HFFc6 (cell line): ENCODE measurements around the gene CNIH3. TPM values are rescaled to one million over a fixed set of nuclear protein-coding genes. Genes with fewer than 3 reads are reported as not detected.

Experiments
- DNase-seq: peaks from one replicate; pipeline ENCODE4 v3.0.0-alpha.2; 2018
- H3K27ac Mint-ChIP-seq: 2 replicates; pipeline ENCODE4 v1.8.0; 2020; ENCODE audit warnings: mild to moderate bottlenecking, mixed read lengths
- H3K27me3 Mint-ChIP-seq: 2 replicates; pipeline ENCODE4 v1.8.0; 2021; ENCODE audit warnings: mild to moderate bottlenecking, moderate library complexity, mixed read lengths; ENCODE audit not compliant: insufficient read depth
- H3K36me3 Mint-ChIP-seq: 2 replicates; pipeline ENCODE4 v1.8.0; 2021; ENCODE audit warnings: low read depth, mixed read lengths
- H3K4me1 Mint-ChIP-seq: 2 replicates; pipeline ENCODE4 v1.8.0; 2020; ENCODE audit warnings: low read depth, mixed read lengths
- H3K4me3 Mint-ChIP-seq: 2 replicates; pipeline ENCODE4 v1.8.0; 2020; ENCODE audit warnings: mild to moderate bottlenecking, moderate library complexity, mixed read lengths
- H3K9me3 Mint-ChIP-seq: 2 replicates; pipeline ENCODE4 v1.8.0; 2020; ENCODE audit warnings: mild to moderate bottlenecking, mixed read lengths
- CTCF ChIP-seq: fragments of 200-600 bp; sonication (generic); IDR thresholded peaks from 2 replicates; pipeline ENCODE4 v1.5.0; 2021; ENCODE audit warnings: antibody characterized with exemption, mild to moderate bottlenecking
- total RNA-seq, 6 experiments: library from RNA; stranded (reverse); fragmentation: NEBNext Ultra II Directional; extraction: Animal tissue kit (Norgen Biotek cat#: 25700); gene quantifications; 2 replicates in 1 of 6; 3 replicates in 5 of 6; pipeline ENCODE4 v1.2.3, GENCODE V29; 2021

CNIH3 gene
- total RNA-seq, 6 experiments from 2014 or later, result 18.6 to 32.3 (median 30.5) TPM

GRCh38 chr1:224591326-224591725 lies 24.8 kb upstream of the CNIH3 start:
- Mint-ChIP-seq H3K4me3 (no peak overlapping the region), H3K4me1 (peaks cover 46% of the 10 kb centered on the region), H3K27ac (no peak overlapping the region), H3K9me3 (peaks cover 4% of the 10 kb centered on the region), H3K27me3 (peaks cover 2% of the 10 kb centered on the region; the same call in 1 of the 2 replicates), H3K36me3 (peaks cover 20% of the 10 kb centered on the region)
- no peak for TF ChIP-seq CTCF
- no peak for DNase-seq

DNA sequence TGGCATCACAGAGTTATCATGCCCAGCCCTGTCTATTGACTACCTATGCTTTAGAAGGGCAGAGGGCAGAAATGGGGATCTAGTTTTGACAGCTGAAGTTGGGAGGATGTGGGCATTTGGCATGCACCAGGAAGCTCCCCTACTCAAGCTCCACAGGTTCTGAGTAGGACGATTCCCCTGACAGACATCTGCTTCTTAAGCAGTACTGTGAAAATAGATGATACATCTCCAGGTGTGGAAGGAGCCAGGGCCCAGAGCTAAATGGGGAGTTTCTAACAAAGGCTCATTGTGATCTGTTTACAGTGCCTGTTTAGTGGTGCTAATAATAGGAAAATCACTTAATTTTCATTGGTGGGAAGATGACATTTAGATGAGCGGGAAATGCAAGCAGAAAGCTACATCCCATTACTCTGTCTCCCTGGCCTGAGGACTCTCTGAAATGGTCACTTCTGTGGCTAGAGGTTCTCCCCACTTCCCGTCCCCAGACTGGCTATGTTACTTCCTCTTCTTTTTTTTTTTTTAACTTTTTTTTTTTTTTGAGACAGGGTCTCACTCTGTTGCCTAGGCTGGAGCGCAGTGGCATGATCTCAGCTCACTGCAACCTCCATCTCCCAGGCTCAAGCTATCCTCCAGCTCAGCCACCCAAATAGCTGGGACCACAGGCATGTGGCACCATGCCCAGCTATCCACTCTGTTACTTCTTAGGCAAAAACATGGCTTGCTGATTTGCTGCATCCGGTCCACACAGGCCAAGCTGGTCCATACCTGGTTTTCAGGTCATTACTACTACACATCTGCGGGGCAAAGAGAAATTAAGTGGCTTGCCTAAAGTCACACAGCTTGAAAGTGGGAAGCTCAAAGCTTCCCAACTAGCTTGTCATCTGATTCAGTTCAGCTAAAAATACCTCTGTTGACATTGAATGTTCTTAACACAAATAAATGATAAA lies 23.2 kb upstream of the CNIH3 start:
- peak overlapping the region; percentile 42 for H3K4me3 Mint-ChIP-seq
- H3K27ac Mint-ChIP-seq, result peak overlapping the region; percentile 50
- H3K27me3 Mint-ChIP-seq, result peaks cover 2% of the 10 kb centered on the region; the same call in 1 of the 2 replicates
- peaks cover 46% of the 10 kb centered on the region for H3K4me1 Mint-ChIP-seq
- H3K9me3 Mint-ChIP-seq, result peaks cover 4% of the 10 kb centered on the region
- DNase-seq, result peak; percentile 84
- TF ChIP-seq CTCF, result no peak
- peaks cover 15% of the 10 kb centered on the region for H3K36me3 Mint-ChIP-seq

- TF ChIP-seq CTCF, result no peak
Measured at GRCh38 chr1:224594360-224594759, 21.8 kb upstream of the CNIH3 start.

GRCh38 chr1:224594851-224595250 lies 21.3 kb upstream of the CNIH3 start:
- no peak for DNase-seq
- Mint-ChIP-seq H3K4me3 (no peak overlapping the region), H3K4me1 (peaks cover 30% of the 10 kb centered on the region), H3K27me3 (peaks cover 2% of the 10 kb centered on the region; the same call in 1 of the 2 replicates), H3K9me3 (no peaks in the 10 kb centered on the region), H3K27ac (no peak overlapping the region), H3K36me3 (0 out of 2 replicates have a peak, but pooled peaks cover 3% of the 10 kb centered on the region)
- no peak for TF ChIP-seq CTCF

More at GRCh38 chr1:224594360-224594759, 21.8 kb upstream of the CNIH3 start:
- no peaks in the 10 kb centered on the region for H3K9me3 Mint-ChIP-seq
- no peak overlapping the region for H3K4me3 Mint-ChIP-seq
- peaks cover 2% of the 10 kb centered on the region; the same call in 1 of the 2 replicates for H3K27me3 Mint-ChIP-seq
- H3K27ac Mint-ChIP-seq, result no peak overlapping the region
- 0 out of 2 replicates have a peak, but pooled peaks cover 3% of the 10 kb centered on the region for H3K36me3 Mint-ChIP-seq
- peaks cover 32% of the 10 kb centered on the region for H3K4me1 Mint-ChIP-seq
- no peak for DNase-seq

GRCh38 chr1:224605482-224606181 lies 10.5 kb upstream of the CNIH3 start:
- H3K4me3 Mint-ChIP-seq, result no peak overlapping the region
- no peak for DNase-seq
- no peak for TF ChIP-seq CTCF
- H3K27ac Mint-ChIP-seq, result no peak overlapping the region
- no peaks in the 10 kb centered on the region; the same call in none of the 2 replicates for H3K27me3 Mint-ChIP-seq
- no peaks in the 10 kb centered on the region for H3K9me3 Mint-ChIP-seq
- H3K36me3 Mint-ChIP-seq, result no peaks in the 10 kb centered on the region
- H3K4me1 Mint-ChIP-seq, result peaks cover 8% of the 10 kb centered on the region
